ENCODE measurements around the gene GNG3. TPM values are rescaled to one million over a fixed set of nuclear protein-coding genes. Genes with fewer than 3 reads are reported as not detected.
A peak's percentile ranks its signal among the peaks of the same experiment; 100 is the strongest.

GNG3 gene
- total and polyA plus RNA-seq, 2 experiments from 2014 or later = 2.1 to 7.2 TPM

DNA sequence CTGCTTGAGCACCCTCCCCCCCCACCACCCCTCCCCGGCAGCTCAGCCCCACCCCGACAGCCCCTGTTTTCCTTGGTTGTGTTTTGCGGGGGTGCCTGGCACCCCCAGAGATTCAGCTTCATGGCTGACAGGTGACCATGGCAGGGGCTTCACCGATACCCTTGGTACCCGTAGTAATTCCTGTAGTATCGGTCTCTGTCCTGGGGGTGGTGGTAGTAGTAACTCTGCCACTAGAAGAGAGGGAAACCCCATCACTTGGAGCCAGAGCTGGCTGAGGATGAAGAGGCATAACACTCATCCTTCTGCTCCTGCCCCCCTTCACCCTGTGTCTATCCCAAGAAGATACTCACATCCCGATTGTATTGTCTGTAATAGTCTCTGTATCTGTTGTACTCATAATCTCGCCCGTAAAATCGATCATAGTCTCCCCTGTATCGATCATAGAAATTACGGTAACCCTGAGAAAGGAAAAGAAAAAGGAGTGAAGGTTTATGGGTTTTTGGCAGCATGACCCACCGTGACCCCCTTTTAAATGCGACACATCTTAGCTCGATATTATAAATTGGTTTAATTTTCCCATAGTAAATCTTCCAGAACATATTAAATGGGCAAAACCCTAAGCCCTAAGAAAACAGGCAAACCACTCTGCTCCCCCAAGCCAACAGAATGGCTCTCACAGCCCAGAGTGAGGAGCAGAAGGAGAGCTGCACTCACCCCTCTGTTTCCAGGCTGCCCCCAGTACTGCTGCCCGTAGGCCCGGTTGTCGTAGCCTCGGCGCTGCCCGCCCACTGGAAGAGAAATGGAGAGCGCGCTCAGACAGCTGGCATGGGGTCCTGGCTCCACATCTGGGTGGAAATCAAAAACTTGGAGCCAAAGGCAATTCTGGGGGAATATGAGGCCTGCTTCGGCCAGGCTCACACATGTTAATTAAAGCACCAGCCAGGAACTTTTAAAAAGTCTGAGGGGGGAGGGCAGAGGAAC, 8.0 kb downstream of the GNG3 start:
- Histone ChIP-seq H3K4me3 (no peak overlapping the region), H3K4me2 (no peak overlapping the region), H3F3A (replicated peaks; ENCODE audit: low read depth) (peaks cover 65% of the 10 kb centered on the region), H4K20me1 (replicated peaks; ENCODE audit: insufficient read depth) (peaks cover 17% of the 10 kb centered on the region), H3K9me2 (ENCODE audit: insufficient read depth) (no peaks in the 10 kb centered on the region), H3K79me2 (replicated peaks; ENCODE audit: insufficient read depth) (peaks cover 29% of the 10 kb centered on the region), H3K4me1 (ENCODE audit: insufficient read depth) (peaks cover 8% of the 10 kb centered on the region; the same call in 1 of the 2 replicates), H3K27me3 (ENCODE audit: insufficient read depth) (no peaks in the 10 kb centered on the region), H3K36me3 (ENCODE audit: insufficient read depth) (peaks cover 83% of the 10 kb centered on the region), H2AFZ (no peak overlapping the region), H3K27ac (ENCODE audit: low read depth) (no peak overlapping the region)
- H3K36me3 Mint-ChIP-seq (ENCODE audit: low read depth) = peaks cover 95% of the 10 kb centered on the region
- no peaks in the 10 kb centered on the region for H3K9me3 Mint-ChIP-seq
- ATAC-seq = peak; percentile 59
- peaks cover 50% of the 10 kb centered on the region for H3K4me1 Mint-ChIP-seq
- DNase-seq (ENCODE audit: low spot score) = peak; percentile 31
- TF ChIP-seq CREB1 (CRISPR knock-in tag; IDR thresholded peaks at IDR 0.05; ENCODE audit: low read depth) (no peak), ZNF114 (CRISPR knock-in tag; IDR thresholded peaks at IDR 0.05) (no peak), POLR2AphosphoS5 (IDR thresholded peaks at IDR 0.05; ENCODE audit: low read depth) (no peak)
- TF ChIP-seq, protein P1, sequence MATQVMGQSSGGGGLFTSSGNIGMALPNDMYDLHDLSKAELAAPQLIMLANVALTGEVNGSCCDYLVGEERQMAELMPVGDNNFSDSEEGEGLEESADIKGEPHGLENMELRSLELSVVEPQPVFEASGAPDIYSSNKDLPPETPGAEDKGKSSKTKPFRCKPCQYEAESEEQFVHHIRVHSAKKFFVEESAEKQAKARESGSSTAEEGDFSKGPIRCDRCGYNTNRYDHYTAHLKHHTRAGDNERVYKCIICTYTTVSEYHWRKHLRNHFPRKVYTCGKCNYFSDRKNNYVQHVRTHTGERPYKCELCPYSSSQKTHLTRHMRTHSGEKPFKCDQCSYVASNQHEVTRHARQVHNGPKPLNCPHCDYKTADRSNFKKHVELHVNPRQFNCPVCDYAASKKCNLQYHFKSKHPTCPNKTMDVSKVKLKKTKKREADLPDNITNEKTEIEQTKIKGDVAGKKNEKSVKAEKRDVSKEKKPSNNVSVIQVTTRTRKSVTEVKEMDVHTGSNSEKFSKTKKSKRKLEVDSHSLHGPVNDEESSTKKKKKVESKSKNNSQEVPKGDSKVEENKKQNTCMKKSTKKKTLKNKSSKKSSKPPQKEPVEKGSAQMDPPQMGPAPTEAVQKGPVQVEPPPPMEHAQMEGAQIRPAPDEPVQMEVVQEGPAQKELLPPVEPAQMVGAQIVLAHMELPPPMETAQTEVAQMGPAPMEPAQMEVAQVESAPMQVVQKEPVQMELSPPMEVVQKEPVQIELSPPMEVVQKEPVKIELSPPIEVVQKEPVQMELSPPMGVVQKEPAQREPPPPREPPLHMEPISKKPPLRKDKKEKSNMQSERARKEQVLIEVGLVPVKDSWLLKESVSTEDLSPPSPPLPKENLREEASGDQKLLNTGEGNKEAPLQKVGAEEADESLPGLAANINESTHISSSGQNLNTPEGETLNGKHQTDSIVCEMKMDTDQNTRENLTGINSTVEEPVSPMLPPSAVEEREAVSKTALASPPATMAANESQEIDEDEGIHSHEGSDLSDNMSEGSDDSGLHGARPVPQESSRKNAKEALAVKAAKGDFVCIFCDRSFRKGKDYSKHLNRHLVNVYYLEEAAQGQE (IDR thresholded peaks at IDR 0.05; ENCODE audit: unreplicated experiment) = no peak
- TF ChIP-seq, protein P2, sequence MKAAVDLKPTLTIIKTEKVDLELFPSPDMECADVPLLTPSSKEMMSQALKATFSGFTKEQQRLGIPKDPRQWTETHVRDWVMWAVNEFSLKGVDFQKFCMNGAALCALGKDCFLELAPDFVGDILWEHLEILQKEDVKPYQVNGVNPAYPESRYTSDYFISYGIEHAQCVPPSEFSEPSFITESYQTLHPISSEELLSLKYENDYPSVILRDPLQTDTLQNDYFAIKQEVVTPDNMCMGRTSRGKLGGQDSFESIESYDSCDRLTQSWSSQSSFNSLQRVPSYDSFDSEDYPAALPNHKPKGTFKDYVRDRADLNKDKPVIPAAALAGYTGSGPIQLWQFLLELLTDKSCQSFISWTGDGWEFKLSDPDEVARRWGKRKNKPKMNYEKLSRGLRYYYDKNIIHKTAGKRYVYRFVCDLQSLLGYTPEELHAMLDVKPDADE (IDR thresholded peaks at IDR 0.05) = no peak
- no peak overlapping the region; the same call in 2 of the 3 replicates for H3K4me3 Mint-ChIP-seq
- no peaks in the 10 kb centered on the region for H3K27me3 Mint-ChIP-seq (ENCODE audit: insufficient read depth, low read depth, poor library complexity)
- H3K27ac Mint-ChIP-seq = peak overlapping the region; percentile 24; the same call in 1 of the 2 replicates

DNA sequence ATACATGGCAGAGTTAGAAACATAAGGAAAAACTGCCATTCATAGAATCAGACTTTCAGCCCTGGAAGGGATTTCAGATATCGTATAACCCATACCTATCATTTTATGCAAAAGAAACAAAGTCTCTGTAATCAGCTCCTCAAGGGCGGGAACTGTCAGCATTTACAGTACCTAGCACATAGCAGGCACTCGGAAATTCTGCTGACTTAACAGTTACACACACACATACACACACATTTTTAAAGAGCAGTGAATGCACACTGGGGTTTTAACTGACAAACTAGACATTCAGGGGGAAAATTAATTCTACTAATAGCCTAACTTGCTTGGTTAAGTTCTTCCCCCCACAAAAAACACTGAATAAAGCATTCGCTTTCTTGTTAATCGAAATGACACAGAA, 8.7 kb downstream of the GNG3 start:
- no peaks in the 10 kb centered on the region for H3K27me3 ChIP-seq (ENCODE audit: insufficient read depth)
- peaks cover 3% of the 10 kb centered on the region; the same call in 1 of the 2 replicates for H3K4me1 ChIP-seq (ENCODE audit: insufficient read depth)
- H3F3A ChIP-seq (replicated peaks; ENCODE audit: low read depth) = peaks cover 64% of the 10 kb centered on the region
- no peaks in the 10 kb centered on the region for H3K9me2 ChIP-seq (ENCODE audit: insufficient read depth)
- peaks cover 21% of the 10 kb centered on the region for H4K20me1 ChIP-seq (replicated peaks; ENCODE audit: insufficient read depth)
- ATAC-seq (no peak), DNase-seq (ENCODE audit: low spot score) (no peak)
- no peak overlapping the region for H3K4me2 ChIP-seq
- H3K27me3 Mint-ChIP-seq (ENCODE audit: insufficient read depth, low read depth, poor library complexity) = no peaks in the 10 kb centered on the region
- H3K36me3 ChIP-seq (ENCODE audit: insufficient read depth) = peaks cover 82% of the 10 kb centered on the region
- no peaks in the 10 kb centered on the region for H3K9me3 Mint-ChIP-seq
- H3K27ac ChIP-seq (ENCODE audit: low read depth) = no peak overlapping the region
- H3K27ac Mint-ChIP-seq = peak overlapping the region; percentile 24; the same call in 1 of the 2 replicates
- H3K36me3 Mint-ChIP-seq (ENCODE audit: low read depth) = peaks cover 95% of the 10 kb centered on the region
- no peak overlapping the region for H2AFZ ChIP-seq
- peaks cover 47% of the 10 kb centered on the region for H3K4me1 Mint-ChIP-seq
- peaks cover 34% of the 10 kb centered on the region for H3K79me2 ChIP-seq (replicated peaks; ENCODE audit: insufficient read depth)
- no peak overlapping the region; the same call in 2 of the 3 replicates for H3K4me3 Mint-ChIP-seq
- H3K4me3 ChIP-seq = no peak overlapping the region
- TF ChIP-seq NANOG (IDR thresholded peaks at IDR 0.05; ENCODE audit: borderline replicate concordance) (no peak), CREB1 (CRISPR knock-in tag; IDR thresholded peaks at IDR 0.05; ENCODE audit: low read depth) (no peak)
- TF ChIP-seq, protein P1 (IDR thresholded peaks at IDR 0.05; ENCODE audit: unreplicated experiment) = no peak

All from GM23338 (cell line).